ENCODE measurements around the gene PDE6A. TPM values are rescaled to one million over a fixed set of nuclear protein-coding genes. Genes with fewer than 3 reads are reported as not detected.

The PDE6A gene
- total RNA-seq, 1 experiment from 2014 or later: not detected

DNA sequence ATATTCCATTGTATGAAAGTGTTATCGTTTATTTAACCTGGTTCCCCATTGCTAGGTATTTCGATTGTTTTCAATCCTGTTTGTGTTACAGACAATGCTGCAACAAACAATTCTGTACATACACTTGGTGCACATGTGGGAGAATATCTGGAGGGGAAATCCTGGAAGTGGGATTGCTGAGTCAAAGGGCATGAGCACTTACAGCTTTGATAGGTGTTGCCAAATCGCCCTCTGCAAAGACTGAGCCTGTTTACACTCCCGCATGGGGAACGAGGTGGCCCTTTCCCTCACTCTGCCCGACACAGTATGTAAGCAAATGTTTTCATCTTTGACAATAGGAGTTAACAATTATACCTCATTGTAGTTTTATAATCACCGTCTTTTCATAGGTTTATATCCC lies 66.2 kb downstream of the PDE6A start:
- no peak overlapping the region for H2BK20ac ChIP-seq (ENCODE audit: low read depth, low read length, poor library complexity, severe bottlenecking)
- H3K4me2 ChIP-seq (ENCODE audit: insufficient read depth, insufficient read length, low read length): no peak overlapping the region
- no peaks in the 10 kb centered on the region for H3K23me2 ChIP-seq (ENCODE audit: insufficient read length, low read depth, low read length, poor library complexity, severe bottlenecking)
- Mint-ChIP-seq H3K27me3 (ENCODE audit: low read depth) (no peaks in the 10 kb centered on the region; the same call in 1 of the 2 replicates), H3K36me3 (ENCODE audit: insufficient read depth in 1 of 3, low read depth in 3 of 3) (no peaks in the 10 kb centered on the region), H3K4me3 (no peak overlapping the region), H3K9me3 (no peaks in the 10 kb centered on the region; a peak in 2 of 5 replicates), H3K4me1 (peaks cover 3 to 4% of the 10 kb centered on the region in 2 experiments; a peak in 3 of 4 replicates), H3K27ac (no peak overlapping the region)
- no peaks in the 10 kb centered on the region for H3K27me3 ChIP-seq (ENCODE audit: insufficient read depth, low read length)
- TF ChIP-seq CTCF (conservative IDR thresholded peaks at IDR 0.05): no peak
- H2BK5ac ChIP-seq (ENCODE audit: insufficient read length, low read length): no peak overlapping the region
- no peak overlapping the region for H4K8ac ChIP-seq (replicated peaks; ENCODE audit: insufficient read length, low read depth, low read length)
- H2AFZ ChIP-seq (ENCODE audit: low read length): no peak overlapping the region
- H3K14ac ChIP-seq (ENCODE audit: insufficient read depth, low read length): no peak overlapping the region
- H2BK12ac ChIP-seq (ENCODE audit: insufficient read length, low read depth, low read length): no peak overlapping the region
- H3K4ac ChIP-seq (ENCODE audit: low read depth, low read length): no peak overlapping the region
- H3K4me1 ChIP-seq (ENCODE audit: insufficient read depth, low read length): no peaks in the 10 kb centered on the region
- DNase-seq: no peak
- no CpG with 5 or more reads among the region's 7 CpGs for WGBS (ENCODE audit: extremely low coverage, insufficient read length, low lambda C conversion rate)
- H3K27ac ChIP-seq (ENCODE audit: insufficient read length, low read depth, low read length): no peak overlapping the region
- H3K23ac ChIP-seq (ENCODE audit: insufficient read length, low read depth, low read length): no peak overlapping the region
- no peaks in the 10 kb centered on the region for H4K20me1 ChIP-seq (ENCODE audit: control insufficient read depth, insufficient read depth, insufficient read length)
- no peaks in the 10 kb centered on the region for H3K79me1 ChIP-seq (ENCODE audit: insufficient read depth, low read depth, low read length, poor library complexity, severe bottlenecking)
- H3K56ac ChIP-seq (ENCODE audit: insufficient read length, low read depth, low read length): no peak overlapping the region
- H2BK15ac ChIP-seq (ENCODE audit: low read depth, low read length): no peak overlapping the region
- no peak overlapping the region for H3K9ac ChIP-seq (ENCODE audit: extremely low read depth, insufficient read length, low read length)
- H2AK5ac ChIP-seq (ENCODE audit: insufficient read length, low read length): no peak overlapping the region
- no peaks in the 10 kb centered on the region for H3K9me3 ChIP-seq (ENCODE audit: control insufficient read depth, low read depth, low read length)
- no peak overlapping the region for H3K18ac ChIP-seq (ENCODE audit: insufficient read length, low read depth, low read length)
- no peak overlapping the region for H2BK120ac ChIP-seq (ENCODE audit: low read depth, low read length, poor library complexity, severe bottlenecking)
- no peak overlapping the region for H4K5ac ChIP-seq (ENCODE audit: insufficient read length, low read depth, low read length)
- no peaks in the 10 kb centered on the region for H3K79me2 ChIP-seq (ENCODE audit: insufficient read depth, low read length)
- no peak overlapping the region for H4K91ac ChIP-seq (ENCODE audit: insufficient read length, low read depth, low read length)
- H3T11ph ChIP-seq (ENCODE audit: low read length): no peak overlapping the region
